Adrenal gland (tissue), 12 donors: ENCODE data around the gene TRAK2. TPM values are rescaled to one million over a fixed set of nuclear protein-coding genes. Genes with fewer than 3 reads are reported as not detected.

Experiments
- DNase-seq, 7 donors: peaks; one replicate each; pipeline ENCODE4 v3.0.0-alpha.2; 2019 to 2020
- H3K27ac ChIP-seq, 5 donors: fragments of 200-600 bp; sonication (generic) in 4 of 5; 1 replicate in 3 of 5; 2 replicates in 2 of 5; pipeline versions ENCODE4 v1.5.1 to v1.8.0; 2016 to 2020; ENCODE audit warnings: mild to moderate bottlenecking in 1 of 5
- H3K27me3 ChIP-seq: fragments of 200-600 bp; 2 replicates; pipeline ENCODE4 v1.8.0; 2021
- H3K36me3 ChIP-seq, 2 donors: fragments of 200-600 bp; replicated peaks in 1 of 2; 1 replicate in 1 of 2; 2 replicates in 1 of 2; pipeline versions ENCODE4 v1.5.1 to v1.8.0; 2018 to 2022
- H3K4me1 ChIP-seq, 2 donors: fragments of 200-600 bp; replicated peaks in 1 of 2; 1 replicate in 1 of 2; 2 replicates in 1 of 2; pipeline versions ENCODE4 v1.5.1 to v1.8.0; 2018 to 2021
- H3K4me3 ChIP-seq, 4 donors: fragments of 200-600 bp; sonication (generic) in 3 of 4; one replicate each; pipeline ENCODE4 v1.5.1; 2016 to 2018
- H3K9me3 ChIP-seq, 3 donors: fragments of 200-600 bp; sonication (generic) in 1 of 3; replicated peaks in 1 of 3; 1 replicate in 2 of 3; 2 replicates in 1 of 3; pipeline versions ENCODE4 v1.5.1 to v1.8.0; 2016 to 2021
- CTCF ChIP-seq, 6 experiments: fragments of 450-650 bp in 4 of 6; fragments of 200-600 bp in 2 of 6; sonication (generic) in 1 of 6; IDR thresholded peaks; 1 replicate in 5 of 6; 2 replicates in 1 of 6; pipeline versions ENCODE4 v1.5.1 to v1.8.0; 2016 to 2021; ENCODE audit warnings: antibody characterized with exemption in 6 of 6, mild to moderate bottlenecking in 2 of 6, moderate library complexity in 1 of 6
- POLR2A ChIP-seq, 2 donors: fragments of 450-650 bp; IDR thresholded peaks; one replicate each; pipeline ENCODE4 v1.6.1; 2017; ENCODE audit warnings: antibody characterized with exemption in 2 of 2, mild to moderate bottlenecking in 2 of 2, moderate library complexity in 1 of 2
- WGBS, 4 donors: extraction: QIAGEN DNeasy Blood & Tissue Kit in 2 of 4; methylation state at CpG; one replicate each; pipeline versions ENCODE4 v1.1.5 to v1.1.7; 2013 to 2017; 5-methylcytosine and 5-hydroxymethylcytosine counted together
- intact Hi-C, 2 donors: fragments of 100-400 bp; cut with DNase I; formaldehyde crosslinking; loops; one replicate each; pipeline versions ENCODE4 v1.14.1 to v1.15.0; 2022 to 2023
- polyA plus RNA-seq, 3 donors: library from polyadenylated mRNA; stranded (reverse); fragments of 200-250 nt in 2 of 3; fragments of 350-450 nt in 1 of 3; fragmentation: Illumina TruSeq in 1 of 3; extraction: RNeasy Lipid Tissue Mini Kit (QIAGEN cat#74804) in 1 of 3; gene quantifications; one replicate each; pipeline ENCODE4 v1.2.3, GENCODE V29; 2013 to 2014
- total RNA-seq, 9 donors: library from RNA; depleted of rRNA in 4 of 9; stranded (reverse); fragments of >200 nt in 4 of 9; fragments of 120-200 nt in 1 of 9; fragmentation: NEBNext Ultra II Directional in 1 of 9; extraction: Animal tissue kit (Norgen Biotek cat#: 25700) in 1 of 9; gene quantifications; one replicate each; pipeline versions ENCODE4 v1.1.0 to v1.2.4, GENCODE V29; 2013 to 2023
- donor health status: healthy with polysubstance abuse.
- donor health status: Bipolar disorder and iron deficiency.
- donor health status: DM: yes; HTN: yes; CAD: no.
- donor health status: DM: no; HTN: no; CAD: no.
- donor health status: DM: no; HTN: no; CAD: no.
- donor health status: DM: yes; HTN: yes; CAD: no.

The TRAK2 gene
- total and polyA plus RNA-seq, 12 donors: 17.6 to 66.9 (median 41.6) TPM

GRCh38 chr2:201360256-201360655 lies 91.0 kb downstream of the TRAK2 start:
- intact Hi-C loops: loop anchor here (5.0 kb wide), 1 partner anchor 123 kb away; no protein-coding TSS in a partner anchor
- no peak for DNase-seq
- no peak overlapping the region for H3K27ac ChIP-seq
- WGBS, 4 donors: 91 to 98% (median 96%) methylated on average over 3 to 4 of the region's 4 CpGs
- H3K27me3 ChIP-seq: no peaks in the 10 kb centered on the region
- no peak for TF ChIP-seq CTCF (IDR thresholded peaks at IDR 0.05)
- TF ChIP-seq POLR2A (IDR thresholded peaks at IDR 0.05): no peak
- no peak overlapping the region for H3K4me3 ChIP-seq
- H3K9me3 ChIP-seq: no peaks in the 10 kb centered on the region
- no peaks in the 10 kb centered on the region for H3K4me1 ChIP-seq
- H3K36me3 ChIP-seq: no peaks in the 10 kb centered on the region

GRCh38 chr2:201358684-201359083 lies 92.6 kb downstream of the TRAK2 start:
- 76 to 97% (median 84%) methylated on average over 3 to 7 of the region's 7 CpGs for WGBS, 4 donors
- TF ChIP-seq CTCF (IDR thresholded peaks at IDR 0.05) (no peak), POLR2A (IDR thresholded peaks at IDR 0.05) (no peak)
- Histone ChIP-seq H3K4me1 (no peaks in the 10 kb centered on the region), H3K27me3 (no peaks in the 10 kb centered on the region), H3K27ac (peak overlapping the region in 1 of 5 donors; percentile 1), H3K4me3 (no peak overlapping the region), H3K36me3 (no peaks in the 10 kb centered on the region), H3K9me3 (no peaks in the 10 kb centered on the region)
- intact Hi-C loops: loop anchor here in 1 of 2 donors (10.0 kb wide), 1 partner anchor 94 kb away; the partner anchor contains the start of gene CASP8
- DNase-seq: peak in 5 of 7 donors; percentile 32 to 67 (median 50)

GRCh38 chr2:201357221-201357620 lies 94.0 kb downstream of the TRAK2 start, which contains the start of gene FLACC1:
Gene FLACC1 (minus strand): TSS chr2:201357345. CDS start chr2:201351404, 5,941 bp downstream.
- DNase-seq: peak; percentile 44 to 82 (median 69)
- TF ChIP-seq CTCF (IDR thresholded peaks at IDR 0.05) (no peak), POLR2A (IDR thresholded peaks at IDR 0.05) (no peak)
- WGBS, 4 donors: 5 to 38% (median 30%) methylated on average over 1 of the region's 1 CpG
- Histone ChIP-seq H3K4me3 (no peak within 1 kb of the TSS), H3K9me3 (no peaks in the 10 kb centered on the region), H3K4me1 (no peaks in the 10 kb centered on the region), H3K27ac (peak within 1 kb of the TSS in 3 of 5 donors; percentile 30 to 63 (median 35)), H3K36me3 (no peaks in the 10 kb centered on the region), H3K27me3 (no peaks in the 10 kb centered on the region)
- intact Hi-C loops: loop anchor here in 1 of 2 donors (10.0 kb wide), 1 partner anchor 92 kb away; the partner anchor contains the start of gene CASP8

- no peak overlapping the region for H3K4me3 ChIP-seq
- no peaks in the 10 kb centered on the region for H3K27me3 ChIP-seq
- DNase-seq: no peak
- WGBS, 4 donors: 63 to 76% (median 71%) methylated on average over 1 of the region's 1 CpG
- intact Hi-C loops: loop anchor here in 1 of 2 donors (10.0 kb wide), 1 partner anchor 88 kb away; the partner anchor contains the start of gene CASP8
- no peak overlapping the region for H3K27ac ChIP-seq
- H3K36me3 ChIP-seq: no peaks in the 10 kb centered on the region
- TF ChIP-seq POLR2A (IDR thresholded peaks at IDR 0.05): no peak
- TF ChIP-seq CTCF (IDR thresholded peaks at IDR 0.05): no peak
- no peaks in the 10 kb centered on the region for H3K4me1 ChIP-seq
- no peaks in the 10 kb centered on the region for H3K9me3 ChIP-seq
Observed at GRCh38 chr2:201353116-201353515, 98.1 kb downstream of the TRAK2 start.
